ENCODE data around the gene PALD1.

PALD1 gene

GRCh38 chr10:70588859-70589570, 110.4 kb downstream of the PALD1 start:
- DNase-seq (ENCODE audit: low read depth, low spot score) = no peak

- DNase-seq (ENCODE audit: low read depth, low spot score) = no peak
These were observed 111.4 kb downstream of the PALD1 start for GRCh38 chr10:70589762-70590654.

- DNase-seq (ENCODE audit: low read depth, low spot score) = no peak
These were observed 112.3 kb downstream of the PALD1 start for GRCh38 chr10:70590655-70591416.

GRCh38 chr10:70592186-70592735, 113.7 kb downstream of the PALD1 start:
- DNase-seq (ENCODE audit: low read depth, low spot score) = no peak

- no peak for DNase-seq (ENCODE audit: low read depth, low spot score)
These were observed 114.4 kb downstream of the PALD1 start for GRCh38 chr10:70592746-70593512.

- DNase-seq (ENCODE audit: low read depth, low spot score) = no peak
These were observed 114.9 kb downstream of the PALD1 start for GRCh38 chr10:70593513-70593890.

- no peak for DNase-seq (ENCODE audit: low read depth, low spot score)
These were observed 115.6 kb downstream of the PALD1 start for GRCh38 chr10:70594161-70594560.

GRCh38 chr10:70595566-70596016, 117.0 kb downstream of the PALD1 start:
- no peak for DNase-seq (ENCODE audit: low read depth, low spot score)

- DNase-seq (ENCODE audit: low read depth, low spot score) = no peak
These were observed 117.7 kb downstream of the PALD1 start for GRCh38 chr10:70596110-70596798.

GRCh38 chr10:70596860-70597809, 118.6 kb downstream of the PALD1 start:
- no peak for DNase-seq (ENCODE audit: low read depth, low spot score)

- DNase-seq (ENCODE audit: low read depth, low spot score) = no peak
These were observed 119.6 kb downstream of the PALD1 start for GRCh38 chr10:70597856-70598815.

- DNase-seq (ENCODE audit: low read depth, low spot score) = no peak
These were observed 120.3 kb downstream of the PALD1 start for GRCh38 chr10:70598857-70599295.

- DNase-seq (ENCODE audit: low read depth, low spot score) = no peak
These were observed 120.8 kb downstream of the PALD1 start for GRCh38 chr10:70599319-70599718.

GRCh38 chr10:70599791-70600190, 121.2 kb downstream of the PALD1 start:
- no peak for DNase-seq (ENCODE audit: low read depth, low spot score)

GRCh38 chr10:70600512-70601395, 122.2 kb downstream of the PALD1 start:
- no peak for DNase-seq (ENCODE audit: low read depth, low spot score)

GRCh38 chr10:70601746-70602145, 123.2 kb downstream of the PALD1 start:
- DNase-seq (ENCODE audit: low read depth, low spot score) = no peak
